ENCODE results near the gene SLC6A8.

DNA sequence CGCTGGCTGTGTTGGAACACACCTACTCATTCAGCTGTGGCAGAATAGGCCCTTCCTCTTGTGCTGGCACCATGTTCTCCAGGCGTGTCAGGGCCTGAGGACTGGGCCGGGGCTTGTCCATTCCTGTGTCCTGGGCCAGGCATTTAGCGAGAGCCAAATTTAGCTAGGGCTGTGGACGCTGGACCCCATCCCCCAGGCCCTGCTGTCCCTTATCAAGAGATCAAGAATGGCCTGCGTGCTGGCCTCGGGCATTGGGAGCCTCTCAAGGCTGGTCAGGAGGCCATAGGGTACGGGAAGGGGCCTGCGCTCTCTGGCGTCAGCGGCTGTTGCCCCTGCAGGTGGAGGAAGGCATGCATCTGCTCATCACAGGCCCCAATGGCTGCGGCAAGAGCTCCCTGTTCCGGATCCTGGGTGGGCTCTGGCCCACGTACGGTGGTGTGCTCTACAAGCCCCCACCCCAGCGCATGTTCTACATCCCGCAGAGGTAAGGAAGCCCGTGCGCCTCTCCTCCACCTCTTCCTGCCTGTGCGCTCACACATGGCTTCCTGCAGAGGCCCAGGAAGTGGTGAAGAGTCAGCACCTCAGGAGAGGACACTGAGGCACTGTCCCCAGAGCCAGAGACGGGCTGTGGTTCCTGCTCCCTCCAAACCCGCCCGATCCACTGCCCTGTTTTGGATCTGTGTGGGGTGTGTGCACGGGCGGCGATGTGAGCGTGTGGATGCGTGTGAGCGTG, 52.2 kb downstream of the SLC6A8 start:
- TF ChIP-seq, protein P1, sequence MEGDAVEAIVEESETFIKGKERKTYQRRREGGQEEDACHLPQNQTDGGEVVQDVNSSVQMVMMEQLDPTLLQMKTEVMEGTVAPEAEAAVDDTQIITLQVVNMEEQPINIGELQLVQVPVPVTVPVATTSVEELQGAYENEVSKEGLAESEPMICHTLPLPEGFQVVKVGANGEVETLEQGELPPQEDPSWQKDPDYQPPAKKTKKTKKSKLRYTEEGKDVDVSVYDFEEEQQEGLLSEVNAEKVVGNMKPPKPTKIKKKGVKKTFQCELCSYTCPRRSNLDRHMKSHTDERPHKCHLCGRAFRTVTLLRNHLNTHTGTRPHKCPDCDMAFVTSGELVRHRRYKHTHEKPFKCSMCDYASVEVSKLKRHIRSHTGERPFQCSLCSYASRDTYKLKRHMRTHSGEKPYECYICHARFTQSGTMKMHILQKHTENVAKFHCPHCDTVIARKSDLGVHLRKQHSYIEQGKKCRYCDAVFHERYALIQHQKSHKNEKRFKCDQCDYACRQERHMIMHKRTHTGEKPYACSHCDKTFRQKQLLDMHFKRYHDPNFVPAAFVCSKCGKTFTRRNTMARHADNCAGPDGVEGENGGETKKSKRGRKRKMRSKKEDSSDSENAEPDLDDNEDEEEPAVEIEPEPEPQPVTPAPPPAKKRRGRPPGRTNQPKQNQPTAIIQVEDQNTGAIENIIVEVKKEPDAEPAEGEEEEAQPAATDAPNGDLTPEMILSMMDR (conservative IDR thresholded peaks at IDR 0.05; ENCODE audit: low read depth, low read length): no peak
- TF ChIP-seq EZH2 (IDR thresholded peaks at IDR 0.05; ENCODE audit: borderline replicate concordance, low read depth, low read length, poor library complexity, severe bottlenecking): no peak

Measured in A673 (cell line).